GM19452 (cell line): Measurements from ENCODE around the gene DUS2.
A peak's percentile ranks its signal among the peaks of the same experiment; 100 is the strongest.

Experiments used
- ATAC-seq: cut with Tn5 transposase; IDR thresholded peaks from one replicate; pipeline ENCODE4 v1.9.1; 2021; ENCODE audit not compliant: unreplicated experiment

The DUS2 gene

GRCh38 chr16:68040506-68041288 is 17.6 kb downstream of the DUS2 start:
- no peak for ATAC-seq

GRCh38 chr16:68041783-68042182 is 18.7 kb downstream of the DUS2 start:
- ATAC-seq = no peak

GRCh38 chr16:68046106-68046505 is 23.0 kb downstream of the DUS2 start:
- ATAC-seq = no peak

- no peak for ATAC-seq
Measured at GRCh38 chr16:68047987-68048386, 24.9 kb downstream of the DUS2 start.

GRCh38 chr16:68049449-68049848 is 26.4 kb downstream of the DUS2 start:
- ATAC-seq = no peak

- no peak for ATAC-seq
Measured at GRCh38 chr16:68055395-68055794, 32.3 kb downstream of the DUS2 start.

- ATAC-seq = no peak
Measured at GRCh38 chr16:68059804-68060203, 36.7 kb downstream of the DUS2 start.

- ATAC-seq = no peak
Measured at GRCh38 chr16:68061396-68061795, 38.3 kb downstream of the DUS2 start.

- ATAC-seq = no peak
Measured at GRCh38 chr16:68062910-68063393, 39.9 kb downstream of the DUS2 start.

- no peak for ATAC-seq
Measured at GRCh38 chr16:68064791-68065365, 41.8 kb downstream of the DUS2 start.

GRCh38 chr16:68065716-68066305 is 42.7 kb downstream of the DUS2 start:
- no peak for ATAC-seq

- ATAC-seq = no peak
Measured at GRCh38 chr16:68066763-68067162, 43.7 kb downstream of the DUS2 start.

GRCh38 chr16:68068926-68069325 is 45.8 kb downstream of the DUS2 start:
- no peak for ATAC-seq

- no peak for ATAC-seq
Measured at GRCh38 chr16:68069511-68070248, 46.6 kb downstream of the DUS2 start.

GRCh38 chr16:68070249-68070730 is 47.2 kb downstream of the DUS2 start:
- peak; percentile 10 for ATAC-seq

- peak; percentile 26 for ATAC-seq
Measured at GRCh38 chr16:68070806-68071517, 47.9 kb downstream of the DUS2 start.

- no peak for ATAC-seq
Measured at GRCh38 chr16:68071518-68071901, 48.4 kb downstream of the DUS2 start.

GRCh38 chr16:68072038-68072695 is 49.1 kb downstream of the DUS2 start:
- ATAC-seq = no peak

- no peak for ATAC-seq
Measured at GRCh38 chr16:68073902-68074760, 51.0 kb downstream of the DUS2 start.
